HepG2 (cell line): ENCODE results near the gene C5orf58. TPM values are rescaled to one million over a fixed set of nuclear protein-coding genes. Genes with fewer than 3 reads are reported as not detected.

ENCODE experiments used
- ATAC-seq: fragments of 200-7000 bp; cut with Tn5 transposase; 3 replicates; pipeline ENCODE4 v1.9.1; 2020; ENCODE audit warnings: mild to moderate bottlenecking, moderate library complexity
- BruUV-seq: library from RNA; stranded (reverse); fragments of 400-500 nt; replicated peaks from 2 replicates; lab custom pipeline; 2021; lab: Mats Ljungman, UMichigan
- CTCF ChIA-PET: fragments of 300-600 bp; formaldehyde crosslinking; extraction: SDS; loops from one replicate; lab custom pipeline; 2021; ENCODE audit warnings: low total read pairs, inconsistent platforms, low intra/inter-chr PET ratio; lab: Yijun Ruan, JAX
- POLR2A ChIA-PET: fragments of 350-600 bp; sonication (Branson Sonifier 250); formaldehyde crosslinking; loops from one replicate; lab custom pipeline; 2020; ENCODE audit warnings: antibody characterized with exemption, inconsistent platforms; lab: Yijun Ruan, JAX
- DNase-seq: peaks from one replicate; pipeline ENCODE4 v3.0.0-alpha.2; 2015; ENCODE audit warnings: low spot score
- FAIRE-seq: peaks from 3 replicates; lab custom pipeline; 2011; peaks lifted over from hg19 to GRCh38; lab: Jason Lieb, UNC
- H2AFZ ChIP-seq: one replicate; pipeline ENCODE4 v1.6.1; 2011; ENCODE audit warnings: low read length, inconsistent platforms
- H3K27ac ChIP-seq: fragments of 300-600 bp; 3 replicates; pipeline ENCODE4 v1.8.0; 2011; ENCODE audit warnings: mixed run types, mild to moderate bottlenecking, mixed read lengths, low read length, inconsistent platforms; ENCODE audit not compliant: insufficient read depth; ENCODE audit errors: extremely low read length
- H3K27me3 ChIP-seq, 2 experiments: fragments of 200-600 bp in 1 of 2; 2 replicates in 1 of 2; 3 replicates in 1 of 2; pipeline versions ENCODE4 v1.6.0 to v1.8.0; 2011; ENCODE audit warnings: low read length in 2 of 2, mild to moderate bottlenecking in 2 of 2, moderate library complexity in 2 of 2, inconsistent platforms in 1 of 2; ENCODE audit not compliant: insufficient read depth in 2 of 2, control insufficient read depth in 1 of 2
- H3K36me3 ChIP-seq, 2 experiments: fragments of 200-600 bp in 1 of 2; replicated peaks in 1 of 2; 2 replicates in 1 of 2; 3 replicates in 1 of 2; pipeline versions ENCODE4 v1.5.1 to v1.8.0; 2011; ENCODE audit warnings: low read length in 2 of 2, inconsistent platforms in 1 of 2; ENCODE audit not compliant: insufficient read depth in 2 of 2, control insufficient read depth in 1 of 2
- H3K4me1 ChIP-seq: 2 replicates; pipeline ENCODE4 v1.5.1; 2012; ENCODE audit warnings: low read length, inconsistent platforms; ENCODE audit not compliant: insufficient read depth
- H3K4me2 ChIP-seq: 2 replicates; pipeline ENCODE4 v1.6.0; 2011; ENCODE audit warnings: low read depth, low read length, inconsistent platforms
- H3K4me3 ChIP-seq, 3 experiments: fragments of 200-600 bp in 1 of 3; sonication (generic), shearing (Covaris generic) in 1 of 3; replicated peaks in 1 of 3; 2 replicates each; pipeline ENCODE4 v1.5.1; 2011 to 2016; ENCODE audit warnings: low read length in 3 of 3, inconsistent platforms in 2 of 3, low read depth in 2 of 3, mild to moderate bottlenecking in 2 of 3, control low read depth in 1 of 3, mixed read lengths in 1 of 3; ENCODE audit not compliant: insufficient read depth in 1 of 3
- H3K79me2 ChIP-seq: one replicate; pipeline ENCODE4 v1.6.1; 2011; ENCODE audit warnings: low read length, inconsistent platforms; ENCODE audit not compliant: insufficient read depth
- H3K9ac ChIP-seq: 2 replicates; pipeline ENCODE4 v1.6.0; 2011; ENCODE audit warnings: mild to moderate bottlenecking, low read depth, low read length, inconsistent platforms; ENCODE audit not compliant: insufficient read depth
- H3K9me3 ChIP-seq: 2 replicates; pipeline ENCODE4 v1.5.1; 2012; ENCODE audit warnings: mild to moderate bottlenecking, low read length
- H4K20me1 ChIP-seq: 2 replicates; pipeline ENCODE4 v1.6.0; 2011; ENCODE audit warnings: inconsistent platforms, mild to moderate bottlenecking, low read length, moderate library complexity; ENCODE audit not compliant: insufficient read depth
- CBX5 ChIP-seq: sonication (generic); formaldehyde crosslinking; IDR thresholded peaks from 2 replicates; pipeline ENCODE4 v1.4.0; 2020; ENCODE audit warnings: missing genetic modification reagents, borderline replicate concordance
- CHD2 ChIP-seq: IDR thresholded peaks from 2 replicates; pipeline ENCODE4 v1.6.1; 2011; ENCODE audit warnings: low read depth, low read length, improper control_type of control experiment
- EP300 ChIP-seq, 3 experiments: sonication (generic) in 1 of 3; formaldehyde crosslinking in 1 of 3; IDR thresholded peaks; 2 replicates each; pipeline versions ENCODE4 v1.5.1 to v1.6.1; 2011 to 2020; ENCODE audit warnings: low read depth in 2 of 3, low read length in 2 of 3, borderline replicate concordance in 1 of 3, improper control_type of control experiment in 1 of 3, mild to moderate bottlenecking in 1 of 3, missing genetic modification reagents in 1 of 3, moderate library complexity in 1 of 3
- NR2F2 ChIP-seq: IDR thresholded peaks from 2 replicates; pipeline ENCODE4 v1.6.1; 2012; ENCODE audit warnings: low read depth, inconsistent platforms, borderline replicate concordance
- SMAD3 ChIP-seq: sonication (generic); formaldehyde crosslinking; IDR thresholded peaks from 2 replicates; pipeline ENCODE4 v1.4.0; 2020; ENCODE audit warnings: missing genetic modification reagents
- THYN1 ChIP-seq: sonication (generic); formaldehyde crosslinking; IDR thresholded peaks from 2 replicates; pipeline ENCODE4 v1.8.1; 2023; ENCODE audit warnings: low read depth, mild to moderate bottlenecking, moderate library complexity, missing genetic modification reagents, borderline replicate concordance
- ZBTB7A ChIP-seq: sonication (generic); formaldehyde crosslinking; IDR thresholded peaks from 2 replicates; pipeline ENCODE4 v1.8.0; 2022; ENCODE audit warnings: mild to moderate bottlenecking, missing genetic modification reagents
- WGBS: methylation state at CpG from one replicate; pipeline ENCODE4 v1.1.6; 2017; ENCODE audit warnings: low lambda C conversion rate; 5-methylcytosine and 5-hydroxymethylcytosine counted together
- in situ Hi-C: cut with HindIII; loops from 2 replicates; pipeline ENCODE4 v1.10.0; 2017; ENCODE audit warnings: low pct_unique_long_range_greater_than_20kb; ENCODE audit not compliant: extremely low pct_ligation_motif_present
- intact Hi-C: fragments of 100-400 bp; cut with micrococcal nuclease; formaldehyde crosslinking; loops from one replicate; pipeline ENCODE4 v1.10.0; 2022; ENCODE audit not compliant: unreplicated experiment
- polyA plus RNA-seq, 8 experiments: library from polyadenylated mRNA; depleted of rRNA in 3 of 8; stranded (reverse) in 7 of 8; unstranded in 1 of 8; fragments of >200 nt; fragmentation: Illumina TruSeq in 4 of 8; extraction: Trizol in 4 of 8; gene quantifications; 2 replicates each; pipeline versions ENCODE4 v1.2.1 to v1.2.3, GENCODE V29; 2011 to 2016; ENCODE audit warnings: low read depth in 4 of 8, missing spikeins in 1 of 8, mixed read lengths in 1 of 8; ENCODE audit not compliant: insufficient read depth in 1 of 8
- total RNA-seq, 5 experiments: library from RNA; depleted of rRNA; stranded (reverse); fragments of >200 nt; fragmentation: Illumina TruSeq; extraction: Trizol; gene quantifications; 2 replicates each; pipeline ENCODE4 v1.2.3, GENCODE V29; 2016; ENCODE audit warnings: low read depth in 1 of 5
- TF ChIP-seq, protein P1 (sequence below): sonication (generic); formaldehyde crosslinking; IDR thresholded peaks from 2 replicates; pipeline ENCODE4 v1.5.0; 2020; ENCODE audit warnings: missing genetic modification reagents, mild to moderate bottlenecking, borderline replicate concordance
- TF ChIP-seq, protein P2 (sequence below): sonication (generic); formaldehyde crosslinking; IDR thresholded peaks from 2 replicates; pipeline ENCODE4 v1.8.1; 2023; ENCODE audit warnings: mild to moderate bottlenecking, missing genetic modification reagents
- TF ChIP-seq, protein P3 (sequence below): fragments of 450-650 bp; IDR thresholded peaks from 2 replicates; pipeline ENCODE4 v1.6.1; 2016

C5orf58 gene
- total and polyA plus RNA-seq, 2 of the 13 experiments (the other 11 are each of a cell fraction or from before 2014, with no cell fraction given), result not detected

DNA sequence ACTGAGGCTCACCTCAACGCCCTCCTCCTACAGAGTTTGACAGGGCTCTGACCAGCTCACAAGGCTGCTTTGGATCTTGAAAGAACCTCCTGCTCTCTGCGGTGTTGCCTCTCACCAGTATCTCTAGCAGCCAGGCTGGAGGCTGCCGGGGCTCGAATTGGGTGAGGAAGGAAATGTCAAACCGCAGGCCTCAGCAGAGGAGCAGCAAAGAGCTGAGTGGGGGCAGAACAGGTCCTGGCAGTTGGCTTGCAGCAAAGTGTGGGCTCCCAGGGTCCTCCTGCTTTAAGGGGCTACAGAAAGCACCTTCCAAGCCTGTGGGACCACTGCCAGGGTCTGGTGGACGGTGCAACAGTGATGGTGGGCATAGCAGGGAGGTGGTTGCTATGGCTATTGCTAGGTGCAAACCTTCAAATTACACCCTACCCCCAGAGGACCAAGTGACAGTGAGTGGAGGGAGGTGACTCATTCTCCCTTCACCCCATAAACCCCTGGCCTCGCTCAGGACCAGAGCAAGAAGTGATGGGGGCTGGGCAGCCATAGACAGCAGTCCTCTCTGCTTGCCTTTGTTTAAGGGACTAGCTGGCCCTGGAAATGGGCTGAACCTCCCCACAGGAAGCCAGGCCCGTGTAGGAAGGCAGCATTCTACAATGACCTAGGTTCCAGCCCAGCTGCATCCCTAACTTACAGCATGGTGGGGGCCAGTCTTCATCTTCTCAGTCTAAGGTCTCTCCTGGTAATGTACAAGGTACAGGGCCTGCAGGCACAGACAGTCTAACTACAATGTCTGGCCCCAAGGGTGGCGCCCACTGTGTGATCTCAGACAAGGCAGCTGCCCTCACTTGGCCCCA is 46.0 kb downstream of the C5orf58 start:
- no TSS peak for BruUV-seq
- no peak for TF ChIP-seq SMAD3 (CRISPR knock-in tag)
- no peak for TF ChIP-seq ZBTB7A (CRISPR knock-in tag)
- TF ChIP-seq THYN1 (CRISPR knock-in tag), result no peak
- TF ChIP-seq, protein P1, sequence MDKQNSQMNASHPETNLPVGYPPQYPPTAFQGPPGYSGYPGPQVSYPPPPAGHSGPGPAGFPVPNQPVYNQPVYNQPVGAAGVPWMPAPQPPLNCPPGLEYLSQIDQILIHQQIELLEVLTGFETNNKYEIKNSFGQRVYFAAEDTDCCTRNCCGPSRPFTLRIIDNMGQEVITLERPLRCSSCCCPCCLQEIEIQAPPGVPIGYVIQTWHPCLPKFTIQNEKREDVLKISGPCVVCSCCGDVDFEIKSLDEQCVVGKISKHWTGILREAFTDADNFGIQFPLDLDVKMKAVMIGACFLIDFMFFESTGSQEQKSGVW (CRISPR knock-in tag), result no peak
- TF ChIP-seq, protein P2, sequence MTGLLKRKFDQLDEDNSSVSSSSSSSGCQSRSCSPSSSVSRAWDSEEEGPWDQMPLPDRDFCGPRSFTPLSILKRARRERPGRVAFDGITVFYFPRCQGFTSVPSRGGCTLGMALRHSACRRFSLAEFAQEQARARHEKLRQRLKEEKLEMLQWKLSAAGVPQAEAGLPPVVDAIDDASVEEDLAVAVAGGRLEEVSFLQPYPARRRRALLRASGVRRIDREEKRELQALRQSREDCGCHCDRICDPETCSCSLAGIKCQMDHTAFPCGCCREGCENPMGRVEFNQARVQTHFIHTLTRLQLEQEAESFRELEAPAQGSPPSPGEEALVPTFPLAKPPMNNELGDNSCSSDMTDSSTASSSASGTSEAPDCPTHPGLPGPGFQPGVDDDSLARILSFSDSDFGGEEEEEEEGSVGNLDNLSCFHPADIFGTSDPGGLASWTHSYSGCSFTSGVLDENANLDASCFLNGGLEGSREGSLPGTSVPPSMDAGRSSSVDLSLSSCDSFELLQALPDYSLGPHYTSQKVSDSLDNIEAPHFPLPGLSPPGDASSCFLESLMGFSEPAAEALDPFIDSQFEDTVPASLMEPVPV (CRISPR knock-in tag), result no peak
- TF ChIP-seq, protein P3, sequence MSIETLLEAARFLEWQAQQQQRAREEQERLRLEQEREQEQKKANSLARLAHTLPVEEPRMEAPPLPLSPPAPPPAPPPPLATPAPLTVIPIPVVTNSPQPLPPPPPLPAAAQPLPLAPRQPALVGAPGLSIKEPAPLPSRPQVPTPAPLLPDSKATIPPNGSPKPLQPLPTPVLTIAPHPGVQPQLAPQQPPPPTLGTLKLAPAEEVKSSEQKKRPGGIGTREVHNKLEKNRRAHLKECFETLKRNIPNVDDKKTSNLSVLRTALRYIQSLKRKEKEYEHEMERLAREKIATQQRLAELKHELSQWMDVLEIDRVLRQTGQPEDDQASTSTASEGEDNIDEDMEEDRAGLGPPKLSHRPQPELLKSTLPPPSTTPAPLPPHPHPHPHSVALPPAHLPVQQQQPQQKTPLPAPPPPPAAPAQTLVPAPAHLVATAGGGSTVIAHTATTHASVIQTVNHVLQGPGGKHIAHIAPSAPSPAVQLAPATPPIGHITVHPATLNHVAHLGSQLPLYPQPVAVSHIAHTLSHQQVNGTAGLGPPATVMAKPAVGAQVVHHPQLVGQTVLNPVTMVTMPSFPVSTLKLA, result no peak
- no peak for TF ChIP-seq CBX5
- no peak for TF ChIP-seq EP300 (IDR thresholded peaks at IDR 0.05; ENCODE audit: low read depth in 2 of 2, low read length in 2 of 2)
- TF ChIP-seq EP300 (CRISPR knock-in tag; IDR thresholded peaks at IDR 0.05; ENCODE audit: borderline replicate concordance), result no peak
- no peak for TF ChIP-seq CHD2
- TF ChIP-seq NR2F2, result no peak
- ATAC-seq (no peak), DNase-seq (no peak), FAIRE-seq (no peak)
- no peaks in the 10 kb centered on the region for H3K4me1 ChIP-seq
- H3K9ac ChIP-seq, result no peak overlapping the region
- no peak overlapping the region for H2AFZ ChIP-seq
- in situ Hi-C loops, result no loop called here
- H3K9me3 ChIP-seq, result no peaks in the 10 kb centered on the region
- H3K4me2 ChIP-seq, result no peak overlapping the region
- H3K79me2 ChIP-seq, result no peaks in the 10 kb centered on the region
- H3K27ac ChIP-seq, result no peak overlapping the region
- intact Hi-C loops, result no loop called here
- 0% methylated on average over 6 of the region's 9 CpGs for WGBS
- no peaks in the 10 kb centered on the region for H3K36me3 ChIP-seq
- ChIA-PET CTCF (no interaction called here), POLR2A (no interaction called here)
- no peaks in the 10 kb centered on the region for H4K20me1 ChIP-seq
- H3K27me3 ChIP-seq, result peaks cover 0 to 1% of the 10 kb centered on the region in 2 experiments; a peak in 1 of 5 replicates
- no peak overlapping the region for H3K4me3 ChIP-seq
